K562 (cell line): Measurements from ENCODE around the gene FEV. TPM values are rescaled to one million over a fixed set of nuclear protein-coding genes. Genes with fewer than 3 reads are reported as not detected.

Source experiments
- ATAC-seq: fragments of 200-7000 bp; cut with Tn5 transposase; 3 replicates; pipeline ENCODE4 v1.9.1; 2020; ENCODE audit warnings: moderate library complexity
- BruUV-seq: library from RNA; stranded (reverse); fragments of 400-500 nt; replicated peaks from 2 replicates; lab custom pipeline; 2021; lab: Mats Ljungman, UMichigan
- CTCF ChIA-PET: fragments of 300-600 bp; formaldehyde crosslinking; extraction: SDS; loops from one replicate; lab custom pipeline; 2021; ENCODE audit warnings: low intra/inter-chr PET ratio; lab: Yijun Ruan, JAX
- POLR2A ChIA-PET: fragments of 300-600, 350-650 bp; sonication (Branson Sonifier 250); formaldehyde crosslinking; extraction: SDS; loops from one replicate; lab custom pipeline; 2021; ENCODE audit warnings: antibody characterized with exemption, inconsistent platforms; lab: Yijun Ruan, JAX
- DNase-seq, 4 experiments: peaks; one replicate each; pipeline versions ENCODE4 v3.0.0 to v3.0.0-alpha.2; 2011 to 2018; ENCODE audit warnings: low spot score in 3 of 4, mixed read lengths in 3 of 4; ENCODE audit errors: extremely low read depth in 1 of 4
- FAIRE-seq: peaks from 2 replicates; lab custom pipeline; 2011; peaks lifted over from hg19 to GRCh38; lab: Jason Lieb, UNC
- H2AFZ ChIP-seq: 2 replicates; pipeline ENCODE4 v1.6.0; 2011; ENCODE audit warnings: low read depth, low read length, control low read depth, inconsistent platforms
- H3K27ac ChIP-seq: fragments of 200-600 bp; 3 replicates; pipeline ENCODE4 v1.8.0; 2011; ENCODE audit warnings: low read depth, mild to moderate bottlenecking, control low read depth, inconsistent platforms, low read length, moderate library complexity, mixed read lengths; ENCODE audit errors: extremely low read depth
- H3K27me3 ChIP-seq, 2 experiments: fragments of 300-600 bp in 1 of 2; 2 replicates in 1 of 2; 3 replicates in 1 of 2; pipeline versions ENCODE4 v1.6.0 to v1.8.0; 2011; ENCODE audit warnings: inconsistent platforms in 2 of 2, low read length in 2 of 2, mild to moderate bottlenecking in 1 of 2, mixed read lengths in 1 of 2, moderate library complexity in 1 of 2; ENCODE audit not compliant: control insufficient read depth in 2 of 2, insufficient read depth in 2 of 2
- H3K36me3 ChIP-seq: fragments of 300-600 bp; 3 replicates; pipeline ENCODE4 v1.8.0; 2011; ENCODE audit warnings: mild to moderate bottlenecking, low read length, inconsistent platforms; ENCODE audit not compliant: control insufficient read depth, insufficient read depth
- H3K4me1 ChIP-seq, 2 experiments: fragments of 200-600 bp in 1 of 2; replicated peaks in 1 of 2; 2 replicates in 1 of 2; 3 replicates in 1 of 2; pipeline versions ENCODE4 v1.5.1 to v1.8.0; 2011; ENCODE audit warnings: inconsistent platforms in 2 of 2, low read length in 2 of 2, mild to moderate bottlenecking in 1 of 2, mixed read lengths in 1 of 2, moderate library complexity in 1 of 2; ENCODE audit not compliant: control insufficient read depth in 2 of 2, insufficient read depth in 2 of 2
- H3K4me2 ChIP-seq: 2 replicates; pipeline ENCODE4 v1.6.1; 2011; ENCODE audit warnings: low read length, control low read depth, inconsistent platforms, mixed read lengths; ENCODE audit not compliant: insufficient read depth
- H3K4me3 ChIP-seq: fragments of 200-600 bp; sonication (generic), shearing (Covaris generic); 2 replicates; pipeline ENCODE4 v1.5.1; 2016; ENCODE audit warnings: control low read depth, inconsistent platforms
- H3K79me2 ChIP-seq: fragments of 200-600 bp; 3 replicates; pipeline ENCODE4 v1.8.0; 2011; ENCODE audit warnings: low read length, inconsistent platforms; ENCODE audit not compliant: control insufficient read depth, insufficient read depth
- H3K9ac ChIP-seq, 2 experiments: 2 replicates each; pipeline versions ENCODE4 v1.6.0 to v1.6.1; 2011; ENCODE audit warnings: low read depth in 2 of 2, low read length in 2 of 2, control low read depth in 1 of 2, inconsistent platforms in 1 of 2, mild to moderate bottlenecking in 1 of 2, mixed read lengths in 1 of 2; ENCODE audit not compliant: insufficient read depth in 1 of 2
- H3K9me1 ChIP-seq: one replicate; pipeline ENCODE4 v1.6.0; 2011; ENCODE audit warnings: inconsistent platforms, mild to moderate bottlenecking, low read length, moderate library complexity; ENCODE audit not compliant: control insufficient read depth, insufficient read depth
- H3K9me3 ChIP-seq: replicated peaks from 2 replicates; pipeline ENCODE4 v1.5.1; 2011; ENCODE audit warnings: low read depth, low read length, inconsistent platforms; ENCODE audit not compliant: control insufficient read depth, insufficient read depth
- H4K20me1 ChIP-seq: replicated peaks from 2 replicates; pipeline ENCODE4 v1.6.1; 2011; ENCODE audit warnings: low read length, inconsistent platforms, mixed read lengths; ENCODE audit not compliant: control insufficient read depth, insufficient read depth
- KDM1A ChIP-seq, 2 experiments: fragments of 450-650 bp; IDR thresholded peaks; 2 replicates each; pipeline ENCODE4 v1.6.1; 2016; ENCODE audit warnings: mild to moderate bottlenecking in 2 of 2
- ZBTB17 ChIP-seq: fragments of 450-650 bp; formaldehyde crosslinking; IDR thresholded peaks from 2 replicates; pipeline ENCODE4 v1.4.0; 2020; ENCODE audit warnings: mild to moderate bottlenecking
- ZBTB33 ChIP-seq: sonication (generic); formaldehyde crosslinking; IDR thresholded peaks from 2 replicates; pipeline ENCODE4 v1.8.1; 2023; ENCODE audit warnings: mild to moderate bottlenecking, missing genetic modification reagents
- WGBS: fragments of 100-300 bp; shearing (Covaris generic); methylation state at CpG from one replicate; pipeline ENCODE4 v1.1.6; 2016; ENCODE audit warnings: low coverage, mixed read lengths; ENCODE audit not compliant: insufficient coverage; ENCODE audit errors: missing lambda C conversion rate; 5-methylcytosine and 5-hydroxymethylcytosine counted together
- in situ Hi-C: fragments of 300-500 bp; cut with MboI; formaldehyde crosslinking; loops from 4 replicates; pipeline ENCODE4 v1.15.0; 2018; ENCODE audit warnings: inconsistent platforms, mixed read lengths
- intact Hi-C: fragments of 100-400 bp; cut with micrococcal nuclease; formaldehyde crosslinking; loops from 2 replicates; pipeline ENCODE4 v1.14.2; 2022
- polyA plus RNA-seq, 8 experiments: library from polyadenylated mRNA; depleted of rRNA in 4 of 8; stranded (reverse) in 5 of 8; unstranded in 3 of 8; fragments of >200 nt; fragmentation: Nextera tagmentation in 2 of 8; fragmentation: Illumina TruSeq in 1 of 8; extraction: Ambion mirVana in 2 of 8; extraction: Trizol in 1 of 8; gene quantifications; 2 replicates each; pipeline versions ENCODE4 v1.2.1 to v1.2.3, GENCODE V29; 2011 to 2014; ENCODE audit warnings: inconsistent platforms in 1 of 8, missing spikeins in 1 of 8
- total RNA-seq, 7 experiments: library from RNA; depleted of rRNA in 6 of 7; stranded (reverse); fragments of >200 nt in 6 of 7; fragmentation: Illumina TruSeq in 2 of 7; extraction: Trizol in 2 of 7; gene quantifications; 2 replicates each; pipeline versions ENCODE4 v1.2.1 to v1.2.3, GENCODE V29; 2011 to 2021; ENCODE audit warnings: low replicate concordance in 1 of 7

The FEV gene
- total and polyA plus RNA-seq, 9 of the 15 experiments (the other 6 are each of a cell fraction or from before 2014, with no cell fraction given): 0.08 to 1.6 (median 0.62) TPM; not detected in 1

- TF ChIP-seq KDM1A (IDR thresholded peaks at IDR 0.05): peak in 1 of 2 experiments; percentile 42; a peak in 2 of 4 replicates
These were observed 524 bp upstream of the FEV start (continued) for GRCh38 chr2:218985325-218986091.

GRCh38 chr2:218984239-218985020 is 554 bp downstream of the FEV start:
- DNase-seq (no peak), ATAC-seq (no peak), FAIRE-seq (no peak)
- Histone ChIP-seq H3K4me1 (peaks cover 3 to 23% of the 10 kb centered on the region in 2 experiments; a peak in 3 of 5 replicates), H3K36me3 (no peaks in the 10 kb centered on the region), H3K9ac (no peak overlapping the region), H3K27ac (no peak overlapping the region), H3K4me2 (no peak overlapping the region), H3K9me1 (no peaks in the 10 kb centered on the region), H3K79me2 (no peaks in the 10 kb centered on the region), H3K27me3 (peaks cover 0 to 26% of the 10 kb centered on the region in 2 experiments; a peak in 2 of 5 replicates), H2AFZ (no peak overlapping the region), H4K20me1 (no peaks in the 10 kb centered on the region), H3K4me3 (no peak overlapping the region), H3K9me3 (no peaks in the 10 kb centered on the region)
- ChIA-PET CTCF (interaction anchor here (0.6 kb wide), 1 partner anchor 12 kb away, joined by 5 read pairs; no protein-coding TSS in a partner anchor), POLR2A (no interaction called here)
- intact Hi-C loops (no loop called here), in situ Hi-C loops (no loop called here)
- TF ChIP-seq ZBTB33 (CRISPR knock-in tag) (peak; percentile 69), ZBTB17 (CRISPR knock-in tag) (no peak)
- BruUV-seq: no TSS peak
- 35% methylated on average over 37 of the region's 50 CpGs for WGBS
